Measurements from ENCODE around the gene SLC43A3. TPM values are rescaled to one million over a fixed set of nuclear protein-coding genes. Genes with fewer than 3 reads are reported as not detected.

Gene SLC43A3
- total and polyA plus RNA-seq, 9 of the 15 experiments (the other 6 are each of a cell fraction or from before 2014, with no cell fraction given) = 63.7 to 281 (median 139) TPM

DNA sequence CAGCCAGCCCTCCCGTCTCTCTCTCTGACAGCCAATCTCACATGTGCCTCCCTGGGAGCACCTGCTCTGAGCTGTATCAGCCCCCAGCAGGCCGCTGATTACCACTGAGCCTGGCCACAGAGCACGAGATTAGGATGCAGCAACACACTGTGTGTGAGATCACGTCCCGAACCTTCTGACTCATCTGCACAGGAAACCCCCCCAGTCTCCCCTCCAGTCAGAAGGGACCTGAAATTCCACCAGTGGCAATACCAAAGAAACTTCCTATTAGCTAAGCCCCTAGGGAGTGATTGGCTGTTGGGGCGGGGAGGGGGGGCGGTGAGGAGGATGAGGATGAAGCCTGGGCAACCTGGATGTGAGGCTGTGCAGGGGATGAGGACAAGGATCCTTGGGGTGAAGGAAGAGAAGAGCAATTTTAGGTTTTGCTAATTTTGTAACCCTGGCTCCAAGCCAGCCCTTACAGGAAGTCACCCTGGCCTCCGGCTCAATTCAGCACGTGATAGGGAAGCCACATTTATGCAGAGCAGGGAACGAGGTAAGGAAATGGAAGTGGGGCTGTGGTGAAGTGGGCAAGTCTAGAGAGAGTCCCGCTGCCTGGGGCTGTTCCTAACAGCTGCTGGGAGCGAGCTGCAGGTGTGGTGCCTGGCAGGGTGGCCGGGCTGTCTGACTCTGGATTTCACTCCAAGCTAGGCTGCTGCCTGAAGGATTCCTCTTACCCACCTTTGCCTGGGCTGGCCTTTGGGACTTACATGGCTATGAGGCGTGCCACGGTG is 1.9 kb downstream of the SLC43A3 start (continued):
- TF ChIP-seq SIN3B (IDR thresholded peaks at IDR 0.05; ENCODE audit: low read depth) = no peak
- TF ChIP-seq, protein P1, sequence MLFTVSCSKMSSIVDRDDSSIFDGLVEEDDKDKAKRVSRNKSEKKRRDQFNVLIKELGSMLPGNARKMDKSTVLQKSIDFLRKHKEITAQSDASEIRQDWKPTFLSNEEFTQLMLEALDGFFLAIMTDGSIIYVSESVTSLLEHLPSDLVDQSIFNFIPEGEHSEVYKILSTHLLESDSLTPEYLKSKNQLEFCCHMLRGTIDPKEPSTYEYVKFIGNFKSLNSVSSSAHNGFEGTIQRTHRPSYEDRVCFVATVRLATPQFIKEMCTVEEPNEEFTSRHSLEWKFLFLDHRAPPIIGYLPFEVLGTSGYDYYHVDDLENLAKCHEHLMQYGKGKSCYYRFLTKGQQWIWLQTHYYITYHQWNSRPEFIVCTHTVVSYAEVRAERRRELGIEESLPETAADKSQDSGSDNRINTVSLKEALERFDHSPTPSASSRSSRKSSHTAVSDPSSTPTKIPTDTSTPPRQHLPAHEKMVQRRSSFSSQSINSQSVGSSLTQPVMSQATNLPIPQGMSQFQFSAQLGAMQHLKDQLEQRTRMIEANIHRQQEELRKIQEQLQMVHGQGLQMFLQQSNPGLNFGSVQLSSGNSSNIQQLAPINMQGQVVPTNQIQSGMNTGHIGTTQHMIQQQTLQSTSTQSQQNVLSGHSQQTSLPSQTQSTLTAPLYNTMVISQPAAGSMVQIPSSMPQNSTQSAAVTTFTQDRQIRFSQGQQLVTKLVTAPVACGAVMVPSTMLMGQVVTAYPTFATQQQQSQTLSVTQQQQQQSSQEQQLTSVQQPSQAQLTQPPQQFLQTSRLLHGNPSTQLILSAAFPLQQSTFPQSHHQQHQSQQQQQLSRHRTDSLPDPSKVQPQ (CRISPR knock-in tag; IDR thresholded peaks at IDR 0.05; ENCODE audit: borderline replicate concordance) = peak; percentile 50; the same call in 1 of the 2 replicates
- peak; percentile 93 for TF ChIP-seq CEBPG (CRISPR knock-in tag; IDR thresholded peaks at IDR 0.05)
- peak; percentile 34 to 81; a peak in 3 of 4 replicates for TF ChIP-seq CEBPG (tag; conservative IDR thresholded peaks at IDR 0.05 in 1 of 2, IDR thresholded peaks at IDR 0.05 in 1 of 2)
- no peak for TF ChIP-seq EHMT2 (IDR thresholded peaks at IDR 0.05)
- no peak; the same call in 1 of the 2 replicates for TF ChIP-seq ZNF384 (IDR thresholded peaks at IDR 0.05; ENCODE audit: low read depth, low read length)
- no peak for TF ChIP-seq RFX5 (IDR thresholded peaks at IDR 0.05; ENCODE audit: low read depth, low read length)
- no peak; the same call in none of the 2 replicates for TF ChIP-seq ZNF175 (CRISPR knock-in tag; IDR thresholded peaks at IDR 0.05; ENCODE audit: low read depth)
- no peak for TF ChIP-seq ZNF764 (CRISPR knock-in tag; IDR thresholded peaks at IDR 0.05; ENCODE audit: low read depth)
- peak in 1 of 2 experiments; percentile 93; a peak in 1 of 4 replicates for TF ChIP-seq SRF (CRISPR knock-in tag; IDR thresholded peaks at IDR 0.05)
- TF ChIP-seq, protein P2, sequence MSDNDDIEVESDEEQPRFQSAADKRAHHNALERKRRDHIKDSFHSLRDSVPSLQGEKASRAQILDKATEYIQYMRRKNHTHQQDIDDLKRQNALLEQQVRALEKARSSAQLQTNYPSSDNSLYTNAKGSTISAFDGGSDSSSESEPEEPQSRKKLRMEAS (CRISPR knock-in tag; IDR thresholded peaks at IDR 0.05) = peak; percentile 97
- peak; percentile 82 for TF ChIP-seq RBFOX2 (IDR thresholded peaks at IDR 0.05; ENCODE audit: low read depth, low read length)
- TF ChIP-seq C11orf30 (IDR thresholded peaks at IDR 0.05; ENCODE audit: low read depth) = no peak
- TF ChIP-seq, protein P3, sequence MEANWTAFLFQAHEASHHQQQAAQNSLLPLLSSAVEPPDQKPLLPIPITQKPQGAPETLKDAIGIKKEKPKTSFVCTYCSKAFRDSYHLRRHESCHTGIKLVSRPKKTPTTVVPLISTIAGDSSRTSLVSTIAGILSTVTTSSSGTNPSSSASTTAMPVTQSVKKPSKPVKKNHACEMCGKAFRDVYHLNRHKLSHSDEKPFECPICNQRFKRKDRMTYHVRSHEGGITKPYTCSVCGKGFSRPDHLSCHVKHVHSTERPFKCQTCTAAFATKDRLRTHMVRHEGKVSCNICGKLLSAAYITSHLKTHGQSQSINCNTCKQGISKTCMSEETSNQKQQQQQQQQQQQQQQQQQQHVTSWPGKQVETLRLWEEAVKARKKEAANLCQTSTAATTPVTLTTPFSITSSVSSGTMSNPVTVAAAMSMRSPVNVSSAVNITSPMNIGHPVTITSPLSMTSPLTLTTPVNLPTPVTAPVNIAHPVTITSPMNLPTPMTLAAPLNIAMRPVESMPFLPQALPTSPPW (CRISPR knock-in tag; IDR thresholded peaks at IDR 0.05) = peak; percentile 96
- TF ChIP-seq SRSF1 (IDR thresholded peaks at IDR 0.05; ENCODE audit: low read depth, low read length) = no peak
- TF ChIP-seq, protein P4, sequence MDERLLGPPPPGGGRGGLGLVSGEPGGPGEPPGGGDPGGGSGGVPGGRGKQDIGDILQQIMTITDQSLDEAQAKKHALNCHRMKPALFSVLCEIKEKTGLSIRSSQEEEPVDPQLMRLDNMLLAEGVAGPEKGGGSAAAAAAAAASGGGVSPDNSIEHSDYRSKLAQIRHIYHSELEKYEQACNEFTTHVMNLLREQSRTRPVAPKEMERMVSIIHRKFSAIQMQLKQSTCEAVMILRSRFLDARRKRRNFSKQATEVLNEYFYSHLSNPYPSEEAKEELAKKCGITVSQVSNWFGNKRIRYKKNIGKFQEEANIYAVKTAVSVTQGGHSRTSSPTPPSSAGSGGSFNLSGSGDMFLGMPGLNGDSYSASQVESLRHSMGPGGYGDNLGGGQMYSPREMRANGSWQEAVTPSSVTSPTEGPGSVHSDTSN (CRISPR knock-in tag; IDR thresholded peaks at IDR 0.05; ENCODE audit: low read depth) = no peak
- TF ChIP-seq, protein P4 (tag; conservative IDR thresholded peaks at IDR 0.05; ENCODE audit: low read depth) = 0 out of 2 replicates have a peak, but pooled peaks have one; percentile 20
- no peak for TF ChIP-seq ZNF282 (CRISPR knock-in tag; IDR thresholded peaks at IDR 0.05)
- no peak for TF ChIP-seq MCM3 (IDR thresholded peaks at IDR 0.05)

Measured in K562 (cell line).